ENCODE measurements around the gene LTBP4.
"Not testable (repeated sequence)": the region's sequence is repeated elsewhere in the genome, so short reads cannot be mapped to it uniquely, and the experiment has no call there.

The LTBP4 gene

DNA sequence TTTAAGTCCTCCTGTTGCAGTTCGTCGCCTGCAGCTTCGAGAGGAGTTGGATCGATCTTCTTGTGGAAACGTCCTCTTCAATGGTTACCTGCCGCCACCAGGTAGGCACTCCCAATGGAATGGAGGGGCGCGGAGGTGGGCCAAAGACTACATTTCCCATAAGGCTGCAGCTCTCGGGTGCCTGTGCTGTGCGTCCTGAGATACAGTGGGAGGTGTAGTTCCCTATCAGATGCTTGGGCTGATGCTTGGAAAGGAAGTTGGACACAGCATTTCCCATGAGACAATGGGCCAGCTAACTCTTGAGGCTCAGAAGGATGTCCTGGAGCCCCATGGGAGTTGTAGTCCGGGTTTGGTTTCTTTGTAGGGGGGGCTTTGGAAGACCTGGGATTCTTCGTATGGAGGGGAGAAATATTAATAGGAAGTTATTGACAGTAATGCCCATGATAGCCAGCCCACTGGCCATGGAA is 22.7 kb upstream of the LTBP4 start:
- no peak for DNase-seq

DNA sequence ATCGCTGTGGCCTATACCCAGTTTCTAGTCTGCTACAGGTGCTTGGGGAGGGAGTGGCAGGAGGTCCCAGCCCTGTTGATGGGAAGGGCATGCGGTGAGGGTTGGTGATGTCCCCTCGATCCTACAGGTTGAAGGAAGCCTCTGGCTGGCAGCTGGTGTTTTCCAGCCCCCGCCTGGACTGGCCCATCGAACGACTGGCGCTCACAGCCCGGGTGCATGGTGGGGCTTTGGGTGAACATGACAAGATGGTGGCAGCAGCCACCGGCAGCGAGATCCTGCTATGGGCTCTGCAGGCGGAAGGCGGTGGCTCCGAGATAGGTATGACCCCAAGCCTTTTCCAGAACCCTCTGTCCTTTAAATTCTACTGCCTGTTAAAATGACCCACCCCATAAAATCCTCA is 20.6 kb upstream of the LTBP4 start:
- DNase-seq: no peak

DNA sequence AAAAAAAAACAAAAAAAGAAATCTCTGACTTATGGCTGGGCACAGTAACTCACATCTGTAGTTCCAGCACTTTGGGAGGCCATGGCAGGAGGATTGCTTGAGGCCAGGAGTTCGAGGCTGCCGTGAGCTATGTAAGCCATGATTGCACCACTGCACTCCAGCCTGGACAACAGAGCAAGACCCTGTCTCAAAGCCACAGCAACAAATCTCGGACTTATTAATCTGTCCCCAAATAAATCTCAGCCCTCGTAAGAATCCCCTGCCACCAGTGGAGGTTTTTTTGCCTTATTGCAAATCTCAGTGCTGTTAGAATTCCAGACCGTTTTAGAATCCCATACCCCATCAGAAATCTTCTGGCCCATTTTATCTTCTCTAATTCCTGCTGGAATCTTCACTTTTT is 19.6 kb upstream of the LTBP4 start:
- no peak for DNase-seq

DNA sequence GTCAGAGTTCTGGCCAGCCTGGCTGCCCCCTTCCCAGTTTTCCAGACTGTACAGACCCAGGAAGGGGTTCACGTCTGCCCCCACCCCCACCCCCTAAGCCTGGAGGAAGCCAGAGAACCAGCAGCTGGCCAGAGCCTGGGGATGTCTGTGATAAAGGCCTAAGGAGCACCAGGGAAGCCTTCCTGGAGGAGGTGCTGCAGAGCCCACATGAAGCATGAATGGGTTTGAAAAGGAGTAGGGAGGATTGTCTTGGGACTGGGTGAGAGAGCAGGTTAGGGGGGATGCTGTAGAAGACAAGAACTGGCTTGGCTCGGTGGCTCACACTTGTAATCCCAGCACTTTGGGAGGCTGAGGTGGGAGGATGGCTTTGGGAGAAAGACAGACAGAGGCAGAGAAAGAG is 18.7 kb upstream of the LTBP4 start:
- no peak for DNase-seq

DNA sequence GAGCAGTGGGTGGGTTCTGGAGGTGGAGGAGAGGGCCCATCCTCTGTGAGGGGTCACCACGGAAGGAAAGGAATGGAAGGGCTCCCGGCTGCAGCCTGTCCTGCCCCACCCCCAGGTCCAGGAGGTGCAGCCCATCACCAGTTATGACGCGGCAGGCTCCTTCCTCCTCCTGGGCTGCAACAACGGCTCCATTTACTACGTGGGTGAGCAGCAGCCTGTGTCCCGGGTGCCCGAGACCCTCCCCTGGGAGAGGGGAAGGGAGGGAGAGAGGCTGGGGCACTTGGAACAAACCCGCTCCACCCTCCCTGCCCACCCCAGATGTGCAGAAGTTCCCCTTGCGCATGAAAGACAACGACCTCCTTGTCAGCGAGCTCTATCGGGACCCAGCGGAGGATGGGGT is 17.9 kb upstream of the LTBP4 start:
- no peak for DNase-seq

DNA sequence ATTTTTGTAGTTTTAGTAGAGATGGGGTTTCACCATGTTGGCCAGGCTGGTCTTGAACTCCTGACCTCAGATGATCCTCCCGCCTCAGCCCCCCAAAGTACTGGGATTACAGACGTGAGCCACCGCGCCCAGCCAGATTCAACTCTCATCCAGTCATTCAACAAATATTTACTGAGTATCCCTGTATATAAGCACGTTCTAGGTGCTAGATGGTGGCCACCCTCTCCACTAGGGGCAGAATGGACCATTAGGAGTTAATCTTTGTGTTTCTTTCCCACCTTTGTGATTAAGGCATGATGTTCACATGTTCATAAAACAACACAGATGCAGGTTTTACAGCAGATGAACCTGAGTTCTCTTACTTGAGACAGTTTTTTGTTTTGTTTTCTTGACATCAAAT is 17.2 kb upstream of the LTBP4 start:
- DNase-seq: no peak

DNA sequence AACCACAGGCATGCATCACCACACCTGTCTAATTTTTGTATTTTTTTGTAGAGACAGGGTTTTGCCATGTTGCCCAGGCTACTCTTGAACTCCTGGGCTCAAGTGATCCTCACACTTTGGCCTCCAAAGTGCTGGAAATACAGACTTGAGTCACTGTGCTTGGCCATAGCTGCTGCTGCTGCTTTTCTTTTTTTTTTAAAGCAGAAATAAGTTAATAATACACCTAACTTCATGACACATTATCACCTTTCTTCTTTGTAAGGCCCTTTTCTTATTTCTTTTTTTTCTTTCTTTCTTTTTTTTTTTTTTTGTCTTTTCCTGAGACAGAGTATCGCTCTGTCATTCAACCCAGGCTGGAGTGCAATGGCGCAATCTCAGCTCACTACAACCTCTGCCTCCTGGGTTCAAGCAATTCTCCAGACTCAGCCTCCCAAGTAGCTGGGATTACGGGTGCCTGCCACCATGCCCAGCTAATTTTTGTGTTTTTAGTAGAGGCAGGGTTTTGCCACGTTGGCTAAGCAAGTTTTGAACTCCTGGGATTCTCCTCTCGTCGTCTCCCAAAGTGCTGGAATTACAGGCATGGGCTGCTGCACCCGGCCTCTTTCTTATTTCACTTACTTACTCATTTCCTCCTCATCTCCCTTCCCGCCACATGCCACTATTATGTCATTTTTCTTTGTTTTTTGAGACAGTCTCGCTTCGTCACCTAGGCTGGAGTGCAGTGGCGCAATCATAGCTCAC is 15.8 kb upstream of the LTBP4 start:
- peak; percentile 67 for DNase-seq

DNA sequence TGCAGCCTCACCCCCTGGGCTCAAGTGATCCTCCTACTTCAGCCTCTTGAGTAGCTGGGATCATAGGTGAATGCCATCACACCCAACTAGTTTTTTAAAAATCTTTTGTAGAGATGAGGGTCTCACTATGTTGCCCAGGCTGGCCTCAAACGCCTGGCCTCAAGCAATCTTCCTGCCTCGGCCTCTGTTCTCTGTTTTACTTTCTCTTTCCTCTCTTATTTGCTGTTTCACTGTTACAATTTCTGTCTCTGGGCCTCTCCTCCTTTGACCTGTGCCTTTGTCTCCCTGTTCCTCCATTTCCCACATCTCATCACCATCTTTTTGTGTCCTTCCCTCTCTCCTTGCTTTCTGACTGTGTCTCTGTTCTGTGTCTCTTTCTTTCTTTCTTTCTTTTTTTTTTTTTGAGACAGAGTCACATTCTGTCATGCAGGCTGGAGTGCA is 15.2 kb upstream of the LTBP4 start:
- no peak for DNase-seq

DNA sequence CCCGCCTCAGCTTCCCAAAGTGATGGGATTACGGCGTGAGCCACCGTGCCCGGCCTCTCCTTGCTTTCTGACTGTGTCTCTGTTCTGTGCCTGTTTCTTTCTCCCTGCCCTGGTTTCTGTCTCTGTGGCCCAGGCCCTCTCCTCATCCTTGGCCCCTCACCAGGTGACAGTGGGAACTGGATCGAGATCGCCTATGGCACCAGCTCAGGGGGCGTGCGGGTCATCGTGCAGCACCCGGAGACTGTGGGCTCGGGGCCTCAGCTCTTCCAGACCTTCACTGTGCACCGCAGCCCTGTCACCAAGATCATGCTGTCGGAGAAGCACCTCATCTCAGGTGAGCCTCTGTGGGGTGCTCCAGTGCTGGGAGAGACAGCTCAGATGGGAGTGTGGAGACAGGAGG is 14.6 kb upstream of the LTBP4 start:
- no peak for DNase-seq

DNA sequence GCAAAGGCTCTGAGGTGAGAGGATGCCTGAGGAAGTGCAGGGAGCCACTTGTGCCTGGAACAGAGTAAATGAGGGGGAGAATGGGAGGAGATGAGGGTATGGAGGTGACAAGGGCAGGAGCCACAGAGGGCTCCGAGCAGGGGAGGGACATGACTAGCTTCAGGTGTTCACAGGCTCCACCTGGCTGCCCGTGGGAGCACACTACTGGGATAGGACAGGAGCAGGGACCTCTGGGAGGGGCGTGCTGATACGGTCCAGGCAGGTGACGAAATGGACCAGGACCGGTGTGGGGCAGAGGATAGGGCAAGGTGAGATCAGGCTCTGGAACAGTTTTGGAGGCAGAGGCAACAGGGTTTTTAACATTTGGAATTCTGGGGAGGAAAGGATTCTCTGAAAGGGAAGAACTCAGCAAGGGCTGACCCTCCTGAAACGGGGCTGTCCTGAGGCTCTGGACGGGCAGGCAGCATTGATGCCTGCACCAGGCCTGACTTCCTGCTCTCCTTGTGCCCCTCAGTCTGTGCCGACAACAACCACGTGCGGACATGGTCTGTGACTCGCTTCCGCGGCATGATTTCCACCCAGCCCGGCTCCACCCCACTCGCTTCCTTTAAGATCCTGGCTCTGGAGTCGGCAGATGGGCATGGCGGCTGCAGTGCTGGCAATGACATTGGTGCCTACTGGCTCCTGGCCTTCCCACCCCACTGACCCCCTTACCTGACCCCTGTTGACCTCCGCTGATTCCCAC is 12.9 kb upstream of the LTBP4 start:
- DNase-seq: peak; percentile 28

DNA sequence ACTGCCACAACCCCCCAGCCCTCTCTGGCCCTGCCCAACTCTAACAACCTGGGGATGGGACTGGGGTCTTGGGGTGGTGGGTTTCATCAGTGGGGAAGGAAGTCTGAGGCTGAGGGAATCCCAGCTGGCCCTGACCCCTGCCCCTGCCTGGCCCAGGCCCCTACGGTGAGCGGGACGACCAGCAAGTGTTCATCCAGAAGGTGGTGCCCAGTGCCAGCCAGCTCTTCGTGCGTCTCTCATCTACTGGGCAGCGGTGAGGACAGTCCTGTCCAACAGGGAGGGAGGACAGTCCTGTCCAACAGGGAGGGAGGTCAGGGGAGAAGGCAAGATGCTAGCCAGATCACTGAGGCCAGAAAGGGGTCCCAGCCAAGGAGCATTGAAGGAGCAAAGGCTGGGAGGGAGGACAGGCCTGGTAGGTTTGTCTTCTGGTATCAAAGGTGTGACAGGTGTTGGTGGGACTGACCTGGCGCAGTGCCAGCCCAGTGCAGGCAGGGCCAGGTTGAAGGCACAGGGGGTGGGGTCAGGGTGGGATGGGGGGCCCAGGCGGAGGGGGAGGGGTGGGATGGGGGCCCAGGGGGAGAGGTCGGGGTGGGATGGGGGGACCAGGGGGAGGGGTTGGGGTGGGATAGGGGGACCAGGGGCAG is 12.1 kb upstream of the LTBP4 start:
- DNase-seq: no peak

DNA sequence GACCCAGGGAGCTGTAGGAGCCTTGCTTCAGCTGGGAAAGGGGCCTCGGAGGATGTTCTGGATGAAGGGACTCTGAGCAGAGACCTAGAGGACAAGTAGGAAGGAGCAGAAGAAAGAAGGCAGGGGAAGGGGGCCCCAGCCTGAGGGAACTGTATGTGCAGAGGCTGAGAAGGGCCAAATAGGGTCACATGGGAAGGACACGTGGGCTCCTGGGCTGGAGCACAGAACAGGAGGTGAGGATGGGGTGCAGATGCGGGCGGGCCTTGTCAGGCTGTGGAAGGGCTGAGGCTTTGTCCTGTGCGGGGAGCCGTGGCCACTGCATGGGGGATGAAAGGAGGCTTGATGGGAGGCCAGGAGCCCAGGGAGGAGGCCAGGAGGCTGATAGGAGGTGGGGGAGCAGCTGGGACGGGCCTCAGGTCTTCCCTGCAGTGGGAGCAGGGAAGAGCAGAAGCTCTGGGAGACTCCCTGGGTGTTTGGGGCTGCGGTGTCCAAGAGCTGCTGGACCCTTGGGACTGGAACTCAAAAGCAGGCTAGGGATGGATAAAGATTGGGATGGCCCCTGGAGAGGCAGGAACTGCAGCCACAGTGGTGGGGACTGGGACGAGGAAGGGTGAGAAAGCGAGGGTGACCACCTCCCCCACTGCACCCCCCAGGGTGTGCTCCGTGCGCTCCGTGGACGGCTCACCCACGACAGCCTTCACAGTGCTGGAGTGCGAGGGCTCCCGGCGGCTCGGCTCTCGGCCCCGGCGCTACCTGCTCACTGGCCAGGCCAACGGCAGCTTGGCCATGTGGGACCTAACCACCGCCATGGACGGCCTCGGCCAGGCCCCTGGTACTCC is 11.4 kb upstream of the LTBP4 start:
- no peak for DNase-seq

DNA sequence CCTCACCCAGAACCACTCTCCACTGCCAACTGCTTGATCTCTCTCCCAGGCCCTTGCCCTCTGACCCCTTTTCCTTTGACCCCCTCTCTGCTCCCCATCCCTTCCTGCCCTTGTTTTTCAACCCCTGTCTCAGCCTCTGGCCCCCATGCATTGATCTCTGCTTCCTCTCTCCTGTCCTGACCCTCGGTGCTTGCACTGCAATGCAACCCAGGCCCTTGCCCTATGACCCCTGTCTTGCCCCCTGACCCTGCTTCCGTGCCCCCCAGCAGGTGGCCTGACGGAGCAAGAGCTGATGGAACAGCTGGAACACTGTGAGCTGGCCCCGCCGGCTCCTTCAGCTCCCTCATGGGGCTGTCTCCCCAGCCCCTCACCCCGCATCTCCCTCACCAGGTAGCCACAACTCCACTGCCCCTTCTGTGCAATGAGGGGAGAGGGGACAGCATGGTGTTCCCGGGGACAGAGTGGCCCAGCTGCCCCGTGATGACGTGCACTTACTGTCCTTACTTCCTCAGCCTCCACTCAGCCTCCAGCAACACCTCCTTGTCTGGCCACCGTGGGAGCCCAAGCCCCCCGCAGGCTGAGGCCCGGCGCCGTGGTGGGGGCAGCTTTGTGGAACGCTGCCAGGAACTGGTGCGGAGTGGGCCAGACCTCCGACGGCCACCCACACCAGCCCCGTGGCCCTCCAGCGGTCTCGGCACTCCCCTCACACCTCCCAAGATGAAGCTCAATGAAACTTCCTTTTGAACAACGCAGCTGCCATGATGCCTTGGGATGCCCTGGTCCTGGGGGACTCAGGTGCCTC is 10.5 kb upstream of the LTBP4 start:
- DNase-seq: no peak

DNA sequence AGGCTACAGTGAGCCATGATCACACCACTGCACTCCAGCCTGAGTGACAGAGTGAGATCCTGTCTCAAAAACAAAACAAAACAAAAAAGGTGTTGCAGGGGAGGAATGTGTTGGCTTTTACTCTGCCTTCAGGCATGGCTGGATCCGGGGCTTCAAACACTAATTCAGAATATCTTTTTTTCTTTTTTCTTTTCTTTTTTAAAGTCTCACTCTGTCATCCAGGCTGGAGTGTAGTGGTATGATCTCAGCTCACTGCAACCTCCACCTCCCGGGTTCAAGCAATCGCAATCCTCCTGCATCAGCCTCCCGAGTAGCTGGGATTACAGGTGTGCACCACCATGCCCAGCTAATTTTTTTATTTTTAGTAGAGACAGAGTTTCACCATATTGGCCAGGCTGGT is 9.4 kb upstream of the LTBP4 start:
- DNase-seq: not testable (repeated sequence)

DNA sequence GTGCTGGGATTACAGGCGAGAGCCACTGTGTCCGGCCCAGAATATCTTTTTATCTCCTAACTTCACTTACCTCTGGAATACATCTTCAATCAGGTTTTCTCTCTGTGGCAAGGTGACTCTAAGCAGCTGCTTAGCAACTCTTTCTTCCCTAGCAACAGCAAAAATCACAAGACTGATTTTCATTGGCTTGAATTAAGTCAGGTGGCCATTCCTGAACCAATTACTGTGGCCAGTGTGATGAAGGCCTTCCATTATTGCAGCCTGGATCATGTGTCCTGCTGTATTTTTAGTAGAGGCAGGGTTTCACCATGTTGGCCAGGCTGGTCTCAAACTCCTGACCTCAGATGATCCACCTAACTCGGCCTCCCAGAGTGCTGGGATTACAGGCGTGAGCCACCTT is 9.0 kb upstream of the LTBP4 start:
- DNase-seq: peak; percentile 33

DNA sequence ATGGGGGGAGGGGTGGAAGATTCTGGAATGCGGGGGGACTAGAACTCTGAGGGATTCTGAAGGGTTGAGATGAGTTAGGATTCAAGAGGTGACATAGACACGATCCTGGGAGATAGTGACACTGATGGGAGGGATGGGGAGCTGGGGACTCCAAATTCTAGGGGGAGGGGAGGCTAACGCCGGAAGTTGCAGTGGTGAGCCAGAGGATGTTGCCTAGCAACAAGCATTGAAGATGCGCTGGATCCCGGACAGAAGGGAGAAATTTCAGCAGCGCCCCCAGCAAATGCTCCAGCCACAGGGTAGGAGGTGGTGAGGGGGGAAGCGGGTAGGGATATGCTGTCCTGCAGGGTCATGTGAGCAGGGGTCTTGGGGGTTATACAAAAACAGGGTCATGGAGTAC is 6.9 kb upstream of the LTBP4 start:
- no peak for DNase-seq

DNA sequence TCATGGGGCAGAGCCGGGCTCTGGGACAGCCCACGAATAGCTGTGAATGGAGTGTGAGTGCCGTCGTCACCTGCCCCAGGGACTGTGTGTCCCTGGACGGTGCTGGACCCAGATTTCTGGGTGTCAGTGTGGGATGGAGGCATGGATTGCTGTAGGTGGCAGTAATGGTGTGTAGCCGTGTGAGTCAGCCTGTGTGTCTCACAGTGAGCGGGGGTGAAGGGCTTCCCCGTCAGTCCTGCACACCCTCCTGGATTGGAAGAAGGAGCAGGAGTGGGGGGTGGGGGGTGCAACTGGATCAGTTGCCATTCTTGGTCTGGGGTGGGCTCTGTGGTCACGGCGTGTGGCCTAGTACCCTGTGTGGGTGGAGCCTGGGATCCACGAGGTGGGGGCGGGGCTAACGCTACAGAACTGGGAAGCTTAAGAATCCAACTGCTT is 6.5 kb upstream of the LTBP4 start:
- peak; percentile 63 for DNase-seq

DNA sequence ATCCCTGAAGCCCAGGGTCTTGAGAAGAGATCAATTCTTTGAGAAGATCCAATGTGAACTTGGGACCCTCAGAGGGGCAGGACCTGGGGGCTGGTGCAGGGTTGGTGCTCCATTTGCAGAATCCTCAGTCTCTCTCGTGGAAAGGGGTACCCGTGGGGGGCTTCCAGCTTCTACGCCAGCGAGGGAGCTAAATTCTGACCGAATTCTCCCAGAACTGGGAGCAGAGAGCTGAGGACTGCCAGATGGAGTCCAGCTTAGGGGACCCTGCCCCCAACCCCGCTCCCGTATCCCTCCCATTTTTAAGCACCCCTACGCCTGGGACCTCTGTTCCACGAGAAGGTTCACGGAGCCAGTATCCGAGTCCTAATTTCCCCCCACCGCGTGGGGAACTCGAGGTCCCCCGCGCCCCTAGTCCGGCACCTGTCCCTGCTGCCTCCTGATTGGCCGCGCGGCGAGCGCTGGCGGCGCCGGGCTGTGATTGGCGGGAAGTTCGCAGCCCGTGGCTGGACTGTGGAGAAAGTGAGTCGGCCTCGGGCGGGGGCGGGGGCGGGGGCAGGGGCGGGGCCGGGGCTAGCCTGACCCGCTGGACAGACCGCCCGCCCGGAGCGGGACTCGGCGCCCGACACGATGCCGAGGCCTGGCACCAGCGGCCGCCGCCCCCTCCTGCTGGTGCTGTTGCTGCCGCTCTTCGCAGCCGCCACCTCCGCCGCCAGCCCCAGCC is 4.4 kb upstream of the LTBP4 start:
- peak; percentile 52 for DNase-seq

DNA sequence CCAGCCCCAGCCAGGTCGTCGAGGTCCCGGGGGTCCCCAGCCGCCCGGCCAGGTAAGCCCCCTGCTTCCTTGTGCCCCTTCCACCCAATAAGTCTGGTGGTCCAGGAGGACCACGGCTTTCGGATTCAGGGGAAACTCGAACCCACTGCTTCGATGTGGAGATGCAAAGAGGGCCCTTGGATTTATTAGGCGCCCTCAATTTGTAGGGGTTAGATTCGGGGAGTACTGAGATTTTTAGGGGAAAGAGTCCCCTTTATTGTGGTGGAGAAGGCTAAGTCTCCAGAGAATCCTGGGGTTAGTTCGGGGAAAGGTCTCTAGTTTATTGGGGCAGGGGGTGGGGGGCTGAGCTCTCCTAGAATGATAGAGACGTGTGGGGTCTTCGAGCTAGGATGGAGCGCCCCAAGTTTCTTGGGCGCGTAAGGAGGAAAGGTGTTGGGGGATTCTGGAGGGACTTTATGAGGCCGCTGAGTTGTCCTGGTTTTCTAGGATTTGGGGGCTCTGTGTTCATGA is 3.8 kb upstream of the LTBP4 start:
- DNase-seq: no peak

DNA sequence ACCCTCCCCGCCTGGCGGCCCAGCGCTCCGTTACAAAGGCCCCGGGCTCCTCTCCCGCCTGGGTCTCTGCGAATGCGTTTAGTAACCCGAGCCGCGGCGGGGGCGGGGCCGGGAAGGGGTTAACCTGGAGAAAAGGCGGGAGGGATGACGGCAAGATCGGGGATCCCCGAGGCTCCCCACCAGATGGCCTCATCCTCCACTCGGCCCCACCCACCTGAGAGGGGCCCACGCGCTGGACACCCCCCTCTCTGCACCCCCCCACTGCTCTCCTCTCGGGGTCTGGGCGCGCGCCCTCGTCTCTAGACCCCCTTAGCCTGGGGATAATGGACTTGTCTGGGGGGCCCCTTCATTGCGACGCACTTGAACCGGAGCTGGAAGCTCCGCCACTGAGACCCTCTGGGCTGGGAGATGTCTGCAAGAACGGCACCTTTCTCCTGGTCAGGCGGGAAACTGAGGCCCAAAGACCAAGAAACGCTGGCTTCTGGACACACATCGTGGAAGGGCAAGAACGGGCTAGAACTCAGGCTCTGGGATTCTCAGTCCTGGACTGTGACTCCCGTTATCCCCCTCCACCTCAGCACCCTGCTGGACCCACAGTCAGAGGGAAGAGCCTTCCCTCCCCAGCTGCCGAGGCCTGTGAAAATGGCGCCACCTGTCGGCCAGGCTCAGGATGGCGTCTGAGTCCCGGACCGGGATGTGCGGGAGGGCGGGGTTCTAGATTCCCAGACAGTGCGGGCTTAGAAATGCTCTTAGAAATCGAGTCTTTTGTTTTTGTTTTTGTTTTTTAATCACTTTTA is 2.9 kb upstream of the LTBP4 start:
- DNase-seq: peak; percentile 90

Data from fibroblast of upper back skin (primary cell).